ENCODE results near the gene GPX2.

GRCh38 chr14:64960762-64961276 is 18.3 kb upstream of the GPX2 start:
- TF ChIP-seq POLR2A (IDR thresholded peaks at IDR 0.05) (no peak), CTCF (IDR thresholded peaks at IDR 0.05 in 8 of 11, conservative IDR thresholded peaks at IDR 0.05 in 3 of 11) (no peak)
